Stomach (tissue), 4 donors: ENCODE results near the gene ARL15.

Experiments used
- CTCF ChIP-seq, 7 experiments: fragments of 450-650 bp in 4 of 7; fragments of 200-600 bp in 3 of 7; sonication (generic) in 3 of 7; IDR thresholded peaks; one replicate each; pipeline ENCODE4 v1.5.1; 2016 to 2019; ENCODE audit warnings: antibody characterized with exemption in 7 of 7, control low read depth in 2 of 7, mild to moderate bottlenecking in 1 of 7
- EP300 ChIP-seq: sonication (generic); formaldehyde crosslinking; IDR thresholded peaks from one replicate; pipeline ENCODE4 v1.6.1; 2017; ENCODE audit warnings: antibody characterized with exemption
- POLR2A ChIP-seq, 4 donors: fragments of 450-650 bp; IDR thresholded peaks; one replicate each; pipeline ENCODE4 v1.6.1; 2016; ENCODE audit warnings: antibody characterized with exemption in 4 of 4, control low read depth in 2 of 4, mild to moderate bottlenecking in 1 of 4, moderate library complexity in 1 of 4
- POLR2AphosphoS5 ChIP-seq, 3 donors: sonication (generic); formaldehyde crosslinking; IDR thresholded peaks; one replicate each; pipeline ENCODE4 v1.6.1; 2016; ENCODE audit warnings: antibody characterized with exemption in 3 of 3

- no peak for TF ChIP-seq CTCF (IDR thresholded peaks at IDR 0.05)
- no peak for TF ChIP-seq POLR2A (IDR thresholded peaks at IDR 0.05)
- no peak for TF ChIP-seq POLR2AphosphoS5 (IDR thresholded peaks at IDR 0.05)
- no peak for TF ChIP-seq EP300
These were observed 83.3 kb downstream of the ARL15 start for GRCh38 chr5:54227109-54227508.
